Heart left ventricle (tissue), 16 donors: ENCODE data around the gene CACNB4. TPM values are rescaled to one million over a fixed set of nuclear protein-coding genes. Genes with fewer than 3 reads are reported as not detected.

Source experiments
- ATAC-seq, 4 donors: fragments of 200-7000 bp; cut with Tn5 transposase; one replicate each; pipeline ENCODE4 v1.9.1; 2020 to 2022; ENCODE audit warnings: moderate library complexity in 4 of 4, mild to moderate bottlenecking in 3 of 4, moderate number of reproducible peaks in 1 of 4
- DNase-seq, 5 donors: peaks; one replicate each; pipeline ENCODE4 v3.0.0-alpha.2; 2020
- H3K27ac ChIP-seq, 12 donors: fragments of 200-600 bp; sonication (generic) in 4 of 12; one replicate each; pipeline versions ENCODE4 v1.5.0 to v1.8.0; 2016 to 2022; ENCODE audit warnings: mild to moderate bottlenecking in 2 of 12
- H3K27me3 ChIP-seq, 9 donors: fragments of 200-600 bp; sonication (generic) in 2 of 9; one replicate each; pipeline versions ENCODE4 v1.5.1 to v1.8.0; 2016 to 2022; ENCODE audit warnings: mild to moderate bottlenecking in 3 of 9
- H3K36me3 ChIP-seq, 9 donors: fragments of 200-600 bp; sonication (generic) in 2 of 9; one replicate each; pipeline versions ENCODE4 v1.5.0 to v1.8.0; 2018 to 2022; ENCODE audit warnings: mild to moderate bottlenecking in 2 of 9
- H3K4me1 ChIP-seq, 12 donors: fragments of 200-600 bp; sonication (generic) in 4 of 12; one replicate each; pipeline versions ENCODE4 v1.5.0 to v1.8.0; 2016 to 2022; ENCODE audit warnings: mild to moderate bottlenecking in 3 of 12
- H3K4me3 ChIP-seq, 12 donors: fragments of 200-600 bp; sonication (generic) in 4 of 12; one replicate each; pipeline versions ENCODE4 v1.5.0 to v1.8.0; 2017 to 2022; ENCODE audit warnings: mild to moderate bottlenecking in 9 of 12, moderate library complexity in 4 of 12
- H3K9me3 ChIP-seq, 12 donors: fragments of 200-600 bp; sonication (generic) in 4 of 12; one replicate each; pipeline versions ENCODE4 v1.5.0 to v1.8.0; 2016 to 2022; ENCODE audit warnings: mild to moderate bottlenecking in 1 of 12
- POLR2A ChIP-seq, 2 donors: fragments of 450-650 bp; IDR thresholded peaks; one replicate each; pipeline ENCODE4 v1.6.1; 2017; ENCODE audit warnings: antibody characterized with exemption in 2 of 2, mild to moderate bottlenecking in 2 of 2, moderate library complexity in 2 of 2
- WGBS, 4 donors: extraction: QIAGEN DNeasy Blood & Tissue Kit in 2 of 4; methylation state at CpG; one replicate each; pipeline versions ENCODE4 v1.1.5 to v1.1.7; 2013 to 2018; 5-methylcytosine and 5-hydroxymethylcytosine counted together
- intact Hi-C, 10 donors: fragments of 100-400 bp; cut with DNase I; formaldehyde crosslinking; loops; one replicate each; pipeline versions ENCODE4 v1.11.1 to v1.14.2; 2022
- polyA plus RNA-seq, 2 donors: library from polyadenylated mRNA; stranded (reverse); fragments of 200-250 nt; gene quantifications; one replicate each; pipeline ENCODE4 v1.2.3, GENCODE V29; 2013
- total RNA-seq, 9 donors: library from RNA; depleted of rRNA in 2 of 9; stranded (reverse); fragments of >200 nt in 2 of 9; fragmentation: NEBNext Ultra II Directional in 3 of 9; extraction: Animal tissue kit (Norgen Biotek cat#: 25700) in 3 of 9; gene quantifications; one replicate each; pipeline versions ENCODE4 v1.1.0 to v1.2.4, GENCODE V29; 2016 to 2023
- TF ChIP-seq, protein P1 (sequence below), 12 donors: fragments of 200-600 bp; sonication (generic) in 4 of 12; IDR thresholded peaks; one replicate each; pipeline versions ENCODE4 v1.5.0 to v1.8.0; 2018 to 2022; ENCODE audit warnings: antibody characterized with exemption in 12 of 12, mild to moderate bottlenecking in 5 of 12
- donor health status: ischemic (EF 13 %, LVEDD 7.1; RV severe dilation, severe dysfunction).
- donor health status: healthy with polysubstance abuse.
- donor health status: DM: no; HTN: yes; CAD: no.
- donor health status: DM: no; HTN: no; CAD: no.
- donor health status: ischemic (EF 25% LVEDD 6.9; RV normal size, moderate dysfunction).
- donor health status: ischemic (EF 25% LVEDD 5.7; RV mildly dilated, moderate dysfunction).
- donor health status: healthy.
- donor health status: DM: yes; HTN: yes; CAD: no.
- donor health status: ischemic (EF 35%, LVEDD 5.7; RV mildly dilated, moderate dysfunction).
- donor health status: nonischemic (EF 11% LVEDD 7.7; RV severe dilation, severe dysfunction).
- donor health status: DM: yes; HTN: yes; CAD: no.
- donor health status: PGD.
- donor health status: ischemic (EF 29% LVEDD 5.4; RV normal size, mild dysfunction).
- donor health status: nonischemic (EF 23%, LVEDD 6.1; RV moderate dilation, normal function).

The CACNB4 gene
- total and polyA plus RNA-seq, 11 donors, result 0.03 to 1.5 (median 0.39) TPM

DNA sequence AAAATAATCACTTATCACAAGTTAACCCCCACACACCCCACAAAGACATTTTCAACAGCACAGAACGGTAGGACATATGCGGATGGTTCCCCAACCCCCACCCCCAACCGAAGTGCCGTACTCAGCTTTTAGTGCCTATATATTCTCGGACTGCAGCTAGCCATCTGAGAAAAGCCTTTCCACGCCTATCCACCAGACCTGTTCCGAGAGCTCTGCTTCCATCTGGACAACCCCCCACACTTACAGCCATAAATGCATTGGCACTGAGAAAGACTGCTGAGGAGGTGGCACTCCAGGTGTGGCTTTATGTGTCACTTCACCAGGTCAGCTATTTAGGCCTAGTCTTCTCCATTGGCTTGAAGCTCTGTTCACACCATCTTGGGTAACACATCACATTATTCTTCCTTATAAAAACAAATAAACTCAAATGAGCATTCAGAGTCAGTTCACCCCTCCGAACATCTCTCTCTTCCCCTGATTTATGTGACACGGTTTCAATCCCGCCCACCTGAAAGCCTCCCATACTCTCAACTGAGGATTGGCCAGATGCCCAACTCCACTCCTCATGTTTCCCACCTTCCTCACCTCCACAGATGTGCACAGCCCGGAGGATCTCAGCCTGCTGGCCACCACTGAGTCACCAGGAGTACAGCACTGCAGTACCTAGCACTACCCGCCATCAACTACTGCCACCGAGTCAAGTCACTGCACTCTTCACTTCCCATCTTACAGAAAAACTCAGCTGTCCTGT lies 127.4 kb downstream of the CACNB4 start:
- Histone ChIP-seq H3K4me3 (no peak overlapping the region), H3K27ac (no peak overlapping the region), H3K27me3 (no peaks in the 10 kb centered on the region), H3K9me3 (no peaks in the 10 kb centered on the region), H3K4me1 (no peaks in the 10 kb centered on the region), H3K36me3 (no peaks in the 10 kb centered on the region)
- WGBS, 4 donors, result 91 to 94% (median 93%) methylated on average over 13 of the region's 13 CpGs
- ATAC-seq, result no peak
- no peak for DNase-seq
- intact Hi-C loops, result loop anchor here in 1 of 10 donors (10.0 kb wide), 1 partner anchor 97 kb away; no protein-coding TSS in a partner anchor
- TF ChIP-seq, protein P1, sequence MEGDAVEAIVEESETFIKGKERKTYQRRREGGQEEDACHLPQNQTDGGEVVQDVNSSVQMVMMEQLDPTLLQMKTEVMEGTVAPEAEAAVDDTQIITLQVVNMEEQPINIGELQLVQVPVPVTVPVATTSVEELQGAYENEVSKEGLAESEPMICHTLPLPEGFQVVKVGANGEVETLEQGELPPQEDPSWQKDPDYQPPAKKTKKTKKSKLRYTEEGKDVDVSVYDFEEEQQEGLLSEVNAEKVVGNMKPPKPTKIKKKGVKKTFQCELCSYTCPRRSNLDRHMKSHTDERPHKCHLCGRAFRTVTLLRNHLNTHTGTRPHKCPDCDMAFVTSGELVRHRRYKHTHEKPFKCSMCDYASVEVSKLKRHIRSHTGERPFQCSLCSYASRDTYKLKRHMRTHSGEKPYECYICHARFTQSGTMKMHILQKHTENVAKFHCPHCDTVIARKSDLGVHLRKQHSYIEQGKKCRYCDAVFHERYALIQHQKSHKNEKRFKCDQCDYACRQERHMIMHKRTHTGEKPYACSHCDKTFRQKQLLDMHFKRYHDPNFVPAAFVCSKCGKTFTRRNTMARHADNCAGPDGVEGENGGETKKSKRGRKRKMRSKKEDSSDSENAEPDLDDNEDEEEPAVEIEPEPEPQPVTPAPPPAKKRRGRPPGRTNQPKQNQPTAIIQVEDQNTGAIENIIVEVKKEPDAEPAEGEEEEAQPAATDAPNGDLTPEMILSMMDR (IDR thresholded peaks at IDR 0.05), result no peak
- no peak for TF ChIP-seq POLR2A (IDR thresholded peaks at IDR 0.05)

DNA sequence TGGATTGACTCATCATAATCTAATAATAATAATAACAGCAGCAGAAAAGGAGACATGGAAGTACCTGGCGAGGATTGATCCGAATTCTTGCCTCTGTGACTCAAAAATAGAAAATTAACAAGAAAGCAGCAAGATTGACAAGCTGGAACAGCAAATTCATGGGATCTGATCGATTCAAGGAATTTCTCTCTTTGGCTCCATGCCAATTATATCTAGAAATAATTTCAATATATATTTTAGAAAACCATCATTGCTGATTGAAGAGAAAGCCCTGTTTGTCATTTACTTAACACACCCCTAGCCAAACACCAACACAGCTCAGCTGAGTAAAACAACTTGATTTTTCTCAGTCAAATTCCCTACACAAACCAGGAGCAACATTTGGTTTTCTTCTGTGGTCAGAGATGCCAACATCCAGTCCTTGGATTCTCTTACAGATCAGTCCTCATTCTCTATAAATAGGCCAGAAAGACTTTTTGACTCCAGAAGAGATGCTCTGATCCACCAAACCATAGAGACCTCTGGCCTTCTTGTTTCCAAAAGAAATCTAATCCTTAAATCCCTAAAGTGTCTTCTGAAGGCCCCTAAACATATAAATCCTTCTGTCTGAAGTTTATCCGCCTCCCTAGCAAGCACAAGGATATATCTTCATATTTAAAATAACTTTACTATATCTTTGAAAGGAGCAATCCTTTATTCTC lies 129.9 kb downstream of the CACNB4 start:
- Histone ChIP-seq H3K9me3 (no peaks in the 10 kb centered on the region), H3K27me3 (no peaks in the 10 kb centered on the region), H3K36me3 (no peaks in the 10 kb centered on the region), H3K4me1 (no peaks in the 10 kb centered on the region), H3K4me3 (no peak overlapping the region), H3K27ac (no peak overlapping the region)
- intact Hi-C loops, result no loop called here
- TF ChIP-seq POLR2A (IDR thresholded peaks at IDR 0.05), result no peak
- TF ChIP-seq, protein P1 (IDR thresholded peaks at IDR 0.05), result no peak
- DNase-seq (no peak), ATAC-seq (no peak)
- WGBS, 4 donors, result 67 to 96% (median 94%) methylated on average over 4 of the region's 4 CpGs

DNA sequence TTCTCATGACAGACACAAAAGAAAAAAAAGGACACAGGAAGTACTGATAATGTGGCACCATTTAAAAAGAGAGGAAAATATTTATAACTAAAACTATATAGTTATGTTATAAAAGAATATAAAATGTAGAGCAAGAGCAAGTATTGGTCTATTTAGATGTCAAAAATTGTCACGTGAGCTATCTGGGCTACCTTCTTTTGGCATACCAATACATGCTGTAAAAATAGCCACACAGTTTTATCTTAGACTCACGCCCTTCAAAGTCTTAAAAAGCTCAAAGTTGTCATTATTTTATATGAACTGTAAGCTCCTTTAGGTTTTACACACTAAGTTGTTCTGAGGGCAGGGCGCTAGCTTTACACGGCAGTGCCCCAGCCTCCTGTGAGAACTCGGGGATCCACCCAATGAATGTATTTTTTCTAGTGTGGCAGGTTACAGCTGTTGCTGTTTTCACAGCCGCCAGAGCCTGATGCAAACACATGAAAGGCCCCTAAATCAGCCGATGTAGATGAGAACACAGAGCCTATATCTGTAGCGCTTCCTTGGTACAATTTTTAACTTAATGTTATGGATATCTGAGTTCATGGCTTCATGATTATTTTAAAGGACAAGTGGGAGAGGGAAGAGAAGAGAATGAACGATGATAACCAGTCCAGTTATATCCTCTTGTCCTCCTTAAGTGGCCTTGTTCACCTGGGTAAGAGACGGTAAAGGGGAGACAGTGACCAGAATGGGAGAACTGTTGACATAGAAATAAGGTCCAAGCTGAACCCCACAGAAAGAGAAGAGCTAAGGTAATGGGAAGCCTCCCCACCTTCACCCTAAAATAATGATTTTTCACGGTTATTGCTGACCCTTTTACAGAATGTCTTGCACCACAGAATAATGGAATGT lies 130.8 kb downstream of the CACNB4 start:
- H3K36me3 ChIP-seq, result no peaks in the 10 kb centered on the region
- H3K27me3 ChIP-seq, result no peaks in the 10 kb centered on the region
- ATAC-seq, result no peak
- TF ChIP-seq, protein P1 (IDR thresholded peaks at IDR 0.05), result no peak
- no peak for TF ChIP-seq POLR2A (IDR thresholded peaks at IDR 0.05)
- intact Hi-C loops, result no loop called here
- no peak for DNase-seq
- H3K4me3 ChIP-seq, result no peak overlapping the region
- H3K27ac ChIP-seq, result no peak overlapping the region
- WGBS, 4 donors, result 72 to 81% (median 78%) methylated on average over 11 of the region's 11 CpGs
- no peaks in the 10 kb centered on the region for H3K9me3 ChIP-seq
- H3K4me1 ChIP-seq, result no peaks in the 10 kb centered on the region

DNA sequence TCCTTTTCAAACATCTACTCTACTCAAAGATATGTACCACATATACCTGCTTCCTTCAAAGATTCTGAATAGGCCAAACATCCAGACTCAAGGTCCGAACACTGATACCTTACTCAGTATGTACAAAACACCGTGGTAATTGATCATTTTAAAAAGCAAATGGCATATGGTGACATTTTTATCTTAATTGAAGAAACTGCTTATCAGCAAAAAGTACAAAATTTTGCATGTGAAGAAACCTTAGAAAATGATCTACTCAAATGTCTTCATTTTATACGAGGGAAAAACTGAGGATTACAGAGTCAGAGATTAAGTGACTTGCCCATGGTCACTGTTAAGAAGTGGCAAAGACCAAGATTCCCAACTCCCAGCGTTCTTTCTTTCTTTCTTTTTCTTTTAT lies 133.0 kb downstream of the CACNB4 start:
- TF ChIP-seq, protein P1 (IDR thresholded peaks at IDR 0.05), result no peak
- no peak for TF ChIP-seq POLR2A (IDR thresholded peaks at IDR 0.05)
- Histone ChIP-seq H3K4me3 (no peak overlapping the region), H3K27me3 (no peaks in the 10 kb centered on the region), H3K4me1 (no peaks in the 10 kb centered on the region), H3K36me3 (no peaks in the 10 kb centered on the region), H3K9me3 (no peaks in the 10 kb centered on the region), H3K27ac (no peak overlapping the region)
- 88 to 95% (median 90%) methylated on average over 4 of the region's 4 CpGs for WGBS, 4 donors
- ATAC-seq (no peak), DNase-seq (no peak)
- intact Hi-C loops, result no loop called here
